ENCODE measurements around the gene MAML3.

DNA sequence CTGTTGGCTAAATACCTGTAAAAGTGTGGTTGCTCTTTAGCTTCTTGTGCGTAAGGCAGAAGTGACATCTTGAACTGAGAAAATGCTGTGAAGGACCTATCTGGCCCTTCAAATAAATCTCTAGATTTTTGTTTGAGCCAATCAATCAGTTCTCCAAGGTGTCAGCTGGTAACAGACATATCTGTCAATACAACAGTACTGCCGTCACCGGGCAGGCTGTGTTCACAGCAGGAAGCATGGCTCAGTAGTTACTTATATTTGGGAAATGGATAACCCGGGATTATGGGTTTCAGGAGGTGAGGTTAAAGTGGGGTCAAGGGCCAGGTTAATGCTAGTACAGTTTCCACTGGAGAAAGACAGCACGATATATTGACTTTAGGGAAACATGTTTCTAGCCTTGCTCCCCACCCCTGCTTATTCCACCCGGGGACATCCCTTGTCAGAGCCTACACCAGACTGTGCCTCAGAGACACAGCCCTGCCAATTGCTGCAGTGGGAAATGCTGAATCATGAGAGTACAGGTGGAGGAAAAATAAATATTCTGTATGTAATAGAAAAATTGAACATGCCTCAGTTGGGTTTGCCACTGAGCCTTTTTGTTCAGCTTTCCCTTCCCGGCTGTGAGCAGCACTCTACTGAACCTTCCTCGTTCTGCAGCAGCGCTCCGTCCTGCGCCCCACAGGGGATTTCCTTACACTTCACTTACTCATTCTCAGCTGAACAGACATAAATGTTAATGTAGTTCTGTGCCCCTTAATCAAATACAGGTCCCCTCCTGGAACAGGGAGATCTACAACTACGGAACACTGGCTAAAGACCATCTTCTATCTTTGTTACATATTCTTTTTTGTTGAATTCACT, 367.3 kb downstream of the MAML3 start:
- TF ChIP-seq, protein P1, sequence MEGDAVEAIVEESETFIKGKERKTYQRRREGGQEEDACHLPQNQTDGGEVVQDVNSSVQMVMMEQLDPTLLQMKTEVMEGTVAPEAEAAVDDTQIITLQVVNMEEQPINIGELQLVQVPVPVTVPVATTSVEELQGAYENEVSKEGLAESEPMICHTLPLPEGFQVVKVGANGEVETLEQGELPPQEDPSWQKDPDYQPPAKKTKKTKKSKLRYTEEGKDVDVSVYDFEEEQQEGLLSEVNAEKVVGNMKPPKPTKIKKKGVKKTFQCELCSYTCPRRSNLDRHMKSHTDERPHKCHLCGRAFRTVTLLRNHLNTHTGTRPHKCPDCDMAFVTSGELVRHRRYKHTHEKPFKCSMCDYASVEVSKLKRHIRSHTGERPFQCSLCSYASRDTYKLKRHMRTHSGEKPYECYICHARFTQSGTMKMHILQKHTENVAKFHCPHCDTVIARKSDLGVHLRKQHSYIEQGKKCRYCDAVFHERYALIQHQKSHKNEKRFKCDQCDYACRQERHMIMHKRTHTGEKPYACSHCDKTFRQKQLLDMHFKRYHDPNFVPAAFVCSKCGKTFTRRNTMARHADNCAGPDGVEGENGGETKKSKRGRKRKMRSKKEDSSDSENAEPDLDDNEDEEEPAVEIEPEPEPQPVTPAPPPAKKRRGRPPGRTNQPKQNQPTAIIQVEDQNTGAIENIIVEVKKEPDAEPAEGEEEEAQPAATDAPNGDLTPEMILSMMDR (IDR thresholded peaks at IDR 0.05; ENCODE audit: low read depth, low read length) = no peak
- no peak for TF ChIP-seq EZH2phosphoT487 (IDR thresholded peaks at IDR 0.05; ENCODE audit: low read depth)
